HG02981 (cell line): ENCODE data around the gene GNAT2.

Source experiments
- ATAC-seq: cut with Tn5 transposase; IDR thresholded peaks from one replicate; pipeline ENCODE4 v1.9.1; 2021; ENCODE audit warnings: mild to moderate bottlenecking, moderate library complexity; ENCODE audit not compliant: unreplicated experiment

The GNAT2 gene

GRCh38 chr1:109613361-109614147 lies 5.9 kb downstream of the GNAT2 start:
- no peak for ATAC-seq

- no peak for ATAC-seq
Measured at GRCh38 chr1:109611308-109611990, 8.0 kb downstream of the GNAT2 start.

DNA sequence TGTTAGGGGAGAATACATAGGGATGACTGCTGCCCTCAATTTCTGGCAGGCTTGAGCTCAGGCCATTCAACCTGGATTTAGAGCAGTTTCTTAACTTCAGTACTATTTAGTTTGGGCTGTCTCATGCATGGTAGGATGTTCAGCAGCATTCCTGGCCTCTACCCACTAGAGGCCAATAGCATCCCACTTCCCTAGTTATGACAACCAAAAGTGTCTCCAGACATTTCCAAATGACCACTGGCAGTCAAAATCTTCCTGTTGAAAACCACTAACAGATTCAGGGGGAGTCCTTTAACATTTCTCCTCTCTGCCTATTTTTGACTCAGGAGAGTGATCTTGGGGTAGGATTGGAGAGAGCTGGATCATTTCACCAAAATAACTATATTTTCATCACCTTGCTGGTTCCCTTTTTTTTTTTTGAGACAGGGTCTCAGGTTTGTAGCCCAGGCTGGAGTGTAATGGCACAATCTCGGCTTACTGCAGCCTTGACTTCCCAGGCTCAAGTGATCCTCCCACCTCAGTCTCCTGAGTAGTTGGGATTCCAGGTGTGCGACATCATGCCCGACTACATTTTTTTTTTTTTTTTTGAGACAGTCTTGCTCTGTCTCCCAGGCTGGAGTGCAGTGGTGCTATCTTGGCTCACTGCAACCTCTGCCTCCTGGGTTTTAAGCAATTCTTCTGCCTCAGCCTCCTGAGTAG lies 8.7 kb downstream of the GNAT2 start:
- no peak for ATAC-seq

GRCh38 chr1:109609881-109610280 lies 9.5 kb downstream of the GNAT2 start:
- no peak for ATAC-seq

DNA sequence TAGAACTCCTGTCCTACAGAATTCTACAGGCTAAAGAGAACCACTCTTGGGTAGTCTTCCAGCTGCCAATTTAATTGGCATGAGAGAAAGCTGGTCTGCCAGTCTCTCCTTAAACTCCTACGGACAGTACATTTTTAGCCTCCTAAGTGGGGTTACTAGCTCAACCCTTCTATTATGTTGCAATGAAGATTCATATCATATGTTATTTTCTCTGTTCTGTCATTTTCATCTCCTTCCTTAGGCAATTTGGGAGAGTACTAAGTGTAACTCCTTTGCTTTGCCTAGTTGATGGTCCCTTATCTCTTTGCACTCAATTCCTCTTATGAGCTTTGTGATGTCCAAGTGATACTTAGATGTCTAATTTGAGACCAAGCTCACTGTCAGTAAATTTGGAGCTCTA lies 14.0 kb downstream of the GNAT2 start:
- ATAC-seq, result no peak

- ATAC-seq, result no peak
Measured at GRCh38 chr1:109603229-109603628, 16.2 kb downstream of the GNAT2 start.

DNA sequence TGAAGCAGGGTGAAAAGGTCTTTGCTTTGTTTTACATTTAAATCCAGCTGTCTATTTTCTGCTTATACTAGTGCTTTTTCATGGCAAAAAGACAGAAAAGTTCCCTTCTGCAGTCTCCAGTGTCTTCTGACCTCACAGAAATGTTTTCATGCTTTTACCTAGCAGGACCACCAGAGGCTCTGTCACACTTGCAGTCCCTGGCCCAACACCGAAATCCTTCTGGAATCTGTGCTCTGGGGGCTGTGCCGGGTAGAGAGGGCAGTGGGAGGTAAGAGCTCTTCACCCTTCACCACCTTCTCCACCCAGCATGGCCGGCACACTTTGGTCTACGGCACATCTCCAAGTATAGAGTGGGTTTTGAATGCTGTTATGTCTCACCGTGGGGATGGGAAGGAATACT lies 20.8 kb downstream of the GNAT2 start:
- ATAC-seq, result no peak

- no peak for ATAC-seq
Measured at GRCh38 chr1:109598156-109598555, 21.3 kb downstream of the GNAT2 start.

- no peak for ATAC-seq
Measured at GRCh38 chr1:109595531-109595930, 23.9 kb downstream of the GNAT2 start.

GRCh38 chr1:109592916-109593315 lies 26.5 kb downstream of the GNAT2 start:
- ATAC-seq, result no peak

DNA sequence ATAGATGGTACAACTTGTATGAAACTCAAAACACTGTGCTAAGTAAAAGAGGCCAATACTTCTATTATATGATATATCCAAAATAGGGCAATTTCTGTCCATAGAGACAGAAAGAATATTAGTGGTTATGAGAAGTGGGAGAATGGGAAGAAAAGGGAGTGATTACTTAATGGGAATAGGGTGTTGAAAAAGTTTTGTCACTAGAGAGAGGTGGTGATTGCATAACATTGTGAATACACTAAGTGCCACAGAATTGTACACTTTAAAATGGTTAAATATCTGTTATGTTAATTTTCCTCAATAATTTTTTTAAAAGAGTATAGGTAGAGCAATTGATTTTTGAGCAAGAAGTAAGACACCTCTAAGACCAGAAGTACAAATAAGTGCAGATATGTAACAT lies 29.7 kb downstream of the GNAT2 start:
- ATAC-seq, result no peak

GRCh38 chr1:109589177-109589576 lies 30.2 kb downstream of the GNAT2 start:
- no peak for ATAC-seq

GRCh38 chr1:109586055-109586454 lies 33.4 kb downstream of the GNAT2 start:
- no peak for ATAC-seq

GRCh38 chr1:109584766-109585165 lies 34.6 kb downstream of the GNAT2 start:
- ATAC-seq, result no peak

DNA sequence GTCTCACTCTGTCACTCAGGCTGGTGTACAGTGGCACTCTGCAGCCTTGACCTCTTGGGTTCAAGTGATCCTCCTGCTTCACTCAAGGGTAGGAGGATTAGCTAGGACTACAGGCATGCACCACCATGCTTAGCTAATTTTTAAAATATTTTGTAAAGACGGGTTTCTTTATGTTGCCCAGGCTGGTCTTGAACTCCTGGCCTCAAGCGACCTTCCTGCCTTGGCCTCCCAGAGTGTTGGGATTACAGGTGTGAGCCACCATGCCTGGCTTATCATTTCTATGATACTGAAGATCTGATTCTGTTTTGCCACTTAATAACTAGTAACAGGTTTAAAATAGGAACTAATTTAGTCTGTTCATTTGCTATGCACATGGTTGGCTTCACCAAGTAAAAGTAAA lies 37.4 kb downstream of the GNAT2 start:
- no peak for ATAC-seq

- no peak for ATAC-seq
Measured at GRCh38 chr1:109579491-109579890, 39.9 kb downstream of the GNAT2 start.

GRCh38 chr1:109578947-109579443 lies 40.4 kb downstream of the GNAT2 start:
- ATAC-seq, result no peak

DNA sequence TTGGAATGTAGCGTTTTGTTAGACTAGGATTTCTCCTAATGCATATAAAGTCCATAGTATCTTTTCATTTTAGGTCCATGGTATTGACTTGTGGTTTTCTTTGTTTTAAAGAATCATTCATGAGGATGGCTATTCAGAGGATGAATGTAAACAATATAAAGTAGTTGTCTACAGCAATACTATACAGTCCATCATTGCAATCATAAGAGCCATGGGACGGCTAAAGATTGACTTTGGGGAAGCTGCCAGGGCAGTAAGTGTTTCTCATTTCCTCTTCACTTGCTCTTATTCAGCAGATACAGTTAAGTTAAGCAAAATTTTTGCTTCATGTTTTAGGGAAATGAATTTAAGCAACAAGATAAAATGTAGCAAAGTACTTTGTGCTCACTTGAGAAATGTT lies 45.6 kb downstream of the GNAT2 start:
- ATAC-seq, result no peak

DNA sequence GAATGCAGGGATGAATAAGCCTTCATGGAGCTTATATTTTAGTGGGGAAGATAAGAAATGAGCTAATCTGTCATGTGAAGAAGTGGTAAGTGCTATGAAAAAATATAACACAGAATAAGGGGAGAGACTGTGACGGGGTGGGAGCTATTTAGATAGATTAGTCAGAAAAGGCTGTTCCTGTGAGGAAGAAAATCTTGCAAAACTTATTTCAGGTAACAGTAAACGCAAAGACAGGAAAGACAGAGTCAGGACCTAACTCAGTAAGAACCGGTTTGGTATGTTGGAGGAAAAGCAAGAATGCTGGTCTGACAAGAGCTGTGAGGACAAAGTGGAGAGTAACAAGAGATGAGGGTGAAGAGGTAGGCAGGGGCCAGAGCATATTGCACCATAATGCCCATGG lies 49.0 kb downstream of the GNAT2 start:
- no peak for ATAC-seq

DNA sequence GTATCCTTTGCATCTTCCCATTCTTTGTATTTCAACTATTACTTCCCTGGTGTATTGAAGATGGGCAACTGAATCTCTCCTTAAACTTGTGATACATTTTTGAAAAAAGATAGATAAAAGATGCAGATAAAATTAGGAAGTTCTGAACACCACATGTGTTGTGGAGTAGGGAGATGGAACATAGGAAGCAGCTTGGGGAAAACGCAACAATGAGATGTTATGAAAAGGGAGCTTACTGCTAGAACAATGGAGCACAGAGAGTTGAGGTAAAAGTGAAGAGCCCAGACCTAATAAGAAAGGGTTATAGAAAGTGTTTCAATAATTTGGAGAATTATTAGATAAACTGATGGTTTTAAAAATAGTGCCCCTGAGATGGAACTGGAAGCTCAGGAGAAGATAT lies 50.1 kb downstream of the GNAT2 start:
- no peak for ATAC-seq

- no peak for ATAC-seq
Measured at GRCh38 chr1:109567877-109568672, 51.3 kb downstream of the GNAT2 start.
